Aorta (tissue), 5 donors: Measurements from ENCODE around the gene KLHDC8A. TPM values are rescaled to one million over a fixed set of nuclear protein-coding genes. Genes with fewer than 3 reads are reported as not detected.

Experiments
- ATAC-seq: fragments of 200-7000 bp; cut with Tn5 transposase; one replicate; pipeline ENCODE4 v1.9.1; 2022; ENCODE audit warnings: moderate library complexity; ENCODE audit not compliant: low FRiP score
- DNase-seq, 2 donors: peaks; one replicate each; pipeline ENCODE4 v3.0.0-alpha.2; 2020
- H3K27ac ChIP-seq, 2 donors: one replicate each; pipeline ENCODE4 v1.5.1; 2013; ENCODE audit warnings: low read length in 2 of 2, mild to moderate bottlenecking in 2 of 2, moderate library complexity in 2 of 2, control low read depth in 1 of 2, inconsistent platforms in 1 of 2, low read depth in 1 of 2
- H3K27me3 ChIP-seq, 2 donors: one replicate each; pipeline ENCODE4 v1.6.1; 2013; ENCODE audit warnings: control low read depth in 1 of 2, low read length in 1 of 2, mild to moderate bottlenecking in 1 of 2, moderate library complexity in 1 of 2; ENCODE audit not compliant: insufficient read depth in 2 of 2, control insufficient read depth in 1 of 2
- H3K36me3 ChIP-seq, 2 donors: one replicate each; pipeline ENCODE4 v1.6.1; 2013; ENCODE audit warnings: control low read depth in 1 of 2, low read length in 1 of 2, mild to moderate bottlenecking in 1 of 2; ENCODE audit not compliant: insufficient read depth in 2 of 2, control insufficient read depth in 1 of 2
- H3K4me1 ChIP-seq, 2 donors: one replicate each; pipeline ENCODE4 v1.6.1; 2013; ENCODE audit warnings: low read length in 2 of 2, control low read depth in 1 of 2, mild to moderate bottlenecking in 1 of 2, moderate library complexity in 1 of 2; ENCODE audit not compliant: insufficient read depth in 2 of 2, control insufficient read depth in 1 of 2
- H3K4me3 ChIP-seq, 2 donors: one replicate each; pipeline ENCODE4 v1.5.1; 2013; ENCODE audit warnings: low read length in 2 of 2, control low read depth in 1 of 2, mild to moderate bottlenecking in 1 of 2
- H3K9me3 ChIP-seq: one replicate; pipeline ENCODE4 v1.6.1; 2013; ENCODE audit warnings: mild to moderate bottlenecking, low read length; ENCODE audit not compliant: control insufficient read depth
- WGBS, 2 donors: extraction: QIAGEN DNeasy Blood & Tissue Kit; methylation state at CpG; one replicate each; pipeline ENCODE4 v1.1.7; 2013; 5-methylcytosine and 5-hydroxymethylcytosine counted together
- intact Hi-C, 2 donors: fragments of 100-400 bp; cut with DNase I; formaldehyde crosslinking; loops; one replicate each; pipeline versions ENCODE4 v1.14.2 to v1.15.0; 2022
- polyA plus RNA-seq, 2 donors: library from polyadenylated mRNA; stranded (reverse); fragments of 200-250 nt; gene quantifications; one replicate each; pipeline ENCODE4 v1.2.3, GENCODE V29; 2013
- total RNA-seq, 2 donors: library from RNA; stranded (reverse); fragmentation: NEBNext Ultra II Directional; extraction: Animal tissue kit (Norgen Biotek cat#: 25700); gene quantifications; one replicate each; pipeline ENCODE4 v1.2.1, GENCODE V29; 2021
- donor health status: healthy with polysubstance abuse.
- donor health status: Bipolar disorder and iron deficiency.
- donor health status: DM: no; HTN: no; CAD: no.
- donor health status: DM: no; HTN: no; CAD: no.
- donor health status: DM: yes; HTN: yes; CAD: no.

KLHDC8A gene
- total and polyA plus RNA-seq, 4 donors, result 1.2 TPM; not detected in 3

DNA sequence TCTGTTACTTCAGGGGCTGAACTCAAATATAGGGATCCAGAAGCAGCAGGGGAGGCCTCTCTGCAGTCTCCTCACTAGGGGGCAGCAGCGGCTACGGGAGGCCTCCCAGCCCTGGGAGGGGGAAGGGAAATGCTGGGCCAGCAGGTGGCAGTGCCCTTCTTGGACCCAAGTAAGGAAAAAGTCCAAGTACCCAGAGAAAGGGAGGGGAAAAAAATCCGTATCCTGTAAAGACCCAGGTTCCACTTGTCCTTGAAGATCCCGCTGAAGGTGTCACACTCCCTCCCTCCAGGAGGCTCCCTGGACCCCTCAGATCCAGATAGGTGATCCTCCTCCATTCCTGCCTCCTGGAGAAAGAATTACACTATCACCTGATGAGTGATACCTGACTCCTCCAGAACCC lies 21.0 kb downstream of the KLHDC8A start:
- WGBS, 2 donors, result 4 to 5% methylated on average over 4 of the region's 4 CpGs
- peak; percentile 74 for ATAC-seq

DNA sequence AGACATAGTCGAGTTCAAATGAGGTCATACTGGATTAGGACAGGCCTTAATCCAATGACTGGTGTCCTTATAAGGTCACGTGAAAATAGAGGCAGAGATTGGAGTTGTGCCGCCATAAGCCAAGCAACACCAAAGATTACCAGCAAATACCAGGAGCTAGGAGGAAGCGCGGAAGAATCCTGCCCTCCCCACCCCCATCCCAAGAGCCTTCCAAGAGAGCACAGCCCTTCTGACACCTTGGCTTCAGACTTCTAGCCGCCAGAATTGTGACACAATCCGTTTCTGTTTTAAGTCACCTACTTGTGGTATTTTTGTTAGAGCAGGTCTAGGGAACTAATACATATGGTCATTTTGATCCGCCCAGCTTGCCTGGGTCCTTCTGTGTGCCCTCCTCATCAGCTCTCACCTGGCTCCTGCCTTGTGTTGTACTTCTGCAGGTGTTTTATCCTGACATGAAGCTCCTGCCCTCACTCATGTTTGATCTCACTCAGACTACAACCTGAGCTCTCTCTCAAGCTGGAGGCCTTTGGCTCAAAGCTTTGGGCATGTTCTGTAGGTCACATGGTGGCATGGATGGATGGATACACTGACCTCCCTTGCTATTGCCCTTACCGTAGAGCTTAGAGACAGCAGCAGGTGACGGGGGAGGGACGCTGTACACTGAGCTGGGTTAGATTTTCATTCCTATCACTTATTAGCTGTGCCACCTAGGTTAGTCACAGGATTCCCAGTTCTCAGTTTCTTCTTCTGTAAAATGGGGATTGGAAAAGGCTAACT lies 24.5 kb downstream of the KLHDC8A start:
- no peaks in the 10 kb centered on the region for H3K4me1 ChIP-seq
- no peaks in the 10 kb centered on the region for H3K36me3 ChIP-seq
- H3K4me3 ChIP-seq, result no peak overlapping the region
- intact Hi-C loops, result loop anchor here in 1 of 2 donors (10.0 kb wide), 1 partner anchor 193 kb away; no protein-coding TSS in a partner anchor
- no peak overlapping the region for H3K27ac ChIP-seq
- 88 to 91% methylated on average over 11 of the region's 11 CpGs for WGBS, 2 donors
- no peaks in the 10 kb centered on the region for H3K27me3 ChIP-seq
- ATAC-seq (no peak), DNase-seq (no peak)
- no peaks in the 10 kb centered on the region for H3K9me3 ChIP-seq

More for the DNA sequence above, 21.0 kb downstream of the KLHDC8A start:
- Histone ChIP-seq H3K27ac (no peak overlapping the region), H3K4me1 (no peaks in the 10 kb centered on the region), H3K36me3 (no peaks in the 10 kb centered on the region), H3K27me3 (no peaks in the 10 kb centered on the region), H3K9me3 (no peaks in the 10 kb centered on the region), H3K4me3 (no peak overlapping the region)
- intact Hi-C loops, result loop anchor here (2.0 to 10.0 kb wide), 4 partner anchors 95 to 189 kb away; no protein-coding TSS in a partner anchor
- DNase-seq, result peak; percentile 88 to 91

DNA sequence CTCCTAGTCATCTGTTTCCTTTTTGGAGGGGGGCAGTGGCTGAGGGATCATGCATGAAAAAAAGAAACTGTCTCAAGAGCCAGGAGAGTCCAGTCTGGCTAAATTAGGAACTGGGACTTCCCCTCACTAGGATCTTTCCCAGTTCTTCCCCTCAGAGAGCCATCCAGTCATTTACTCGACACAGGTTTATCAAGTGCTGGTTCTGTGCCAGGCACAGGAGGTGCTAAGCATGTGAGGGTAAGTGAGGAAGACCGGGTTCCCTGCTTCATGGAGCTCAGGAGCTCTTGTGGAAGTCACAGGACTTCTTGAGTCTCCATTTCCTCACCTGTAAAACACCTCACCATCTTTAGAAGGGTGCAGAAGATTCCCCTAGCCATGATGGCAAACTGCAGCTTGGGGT lies 26.6 kb downstream of the KLHDC8A start:
- Histone ChIP-seq H3K4me1 (no peaks in the 10 kb centered on the region), H3K27me3 (no peaks in the 10 kb centered on the region), H3K27ac (no peak overlapping the region), H3K36me3 (no peaks in the 10 kb centered on the region), H3K9me3 (no peaks in the 10 kb centered on the region), H3K4me3 (no peak overlapping the region)
- intact Hi-C loops, result loop anchor here in 1 of 2 donors (10.0 kb wide), 1 partner anchor 195 kb away; no protein-coding TSS in a partner anchor
- ATAC-seq, result no peak
- 57 to 66% methylated on average over 2 of the region's 2 CpGs for WGBS, 2 donors
- DNase-seq, result no peak

DNA sequence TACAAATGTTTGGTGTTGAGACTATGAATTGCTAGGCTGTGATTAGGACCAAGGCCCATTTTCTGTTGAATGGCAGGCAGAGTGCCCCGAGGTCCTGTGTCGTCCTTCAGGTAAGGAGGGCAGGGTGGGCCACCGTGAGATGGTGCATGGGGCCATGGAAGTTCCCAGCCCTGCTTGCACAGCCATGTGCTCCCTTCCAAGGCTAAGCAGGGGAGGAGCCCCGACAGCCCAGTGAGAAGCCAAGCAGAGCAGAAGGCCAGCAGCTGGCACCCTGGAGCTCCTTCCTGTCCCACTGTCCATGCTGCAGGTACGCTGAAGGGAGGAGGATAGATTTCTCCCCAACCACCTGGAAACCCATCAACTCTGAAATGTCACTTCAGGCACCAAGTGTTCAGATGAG lies 27.0 kb downstream of the KLHDC8A start:
- intact Hi-C loops, result loop anchor here in 1 of 2 donors (10.0 kb wide), 1 partner anchor 195 kb away; no protein-coding TSS in a partner anchor
- no peak overlapping the region for H3K4me3 ChIP-seq
- no peak overlapping the region for H3K27ac ChIP-seq
- H3K36me3 ChIP-seq, result no peaks in the 10 kb centered on the region
- H3K27me3 ChIP-seq, result no peaks in the 10 kb centered on the region
- peak; percentile 12 for ATAC-seq
- no peak for DNase-seq
- no peaks in the 10 kb centered on the region for H3K4me1 ChIP-seq
- WGBS, 2 donors, result 81 to 89% methylated on average over 5 of the region's 5 CpGs
- no peaks in the 10 kb centered on the region for H3K9me3 ChIP-seq

DNA sequence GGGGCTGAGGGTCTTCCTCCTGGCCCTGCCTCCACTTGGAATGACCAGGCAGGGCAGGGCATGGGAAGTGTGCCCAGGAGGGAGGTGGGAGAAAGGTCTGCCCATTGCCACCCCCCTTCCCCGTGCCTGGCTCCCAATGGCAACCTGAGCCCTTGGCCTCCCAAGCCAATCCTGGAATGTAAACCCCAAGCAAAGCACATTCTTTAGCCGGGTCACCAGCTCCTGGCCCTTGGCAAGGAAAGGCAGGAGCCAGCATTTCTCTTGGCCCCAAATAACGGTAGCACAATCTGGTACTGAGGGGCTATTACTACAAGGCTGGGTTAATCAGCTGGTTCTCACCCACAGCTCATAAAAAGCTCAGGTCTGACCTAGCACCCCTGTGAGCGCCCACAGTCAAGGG lies 28.2 kb downstream of the KLHDC8A start:
- 49 to 52% methylated on average over 4 of the region's 4 CpGs for WGBS, 2 donors
- Histone ChIP-seq H3K36me3 (no peaks in the 10 kb centered on the region), H3K9me3 (no peaks in the 10 kb centered on the region), H3K27me3 (no peaks in the 10 kb centered on the region), H3K4me1 (no peaks in the 10 kb centered on the region), H3K27ac (no peak overlapping the region), H3K4me3 (no peak overlapping the region)
- intact Hi-C loops, result no loop called here
- ATAC-seq (no peak), DNase-seq (no peak)

DNA sequence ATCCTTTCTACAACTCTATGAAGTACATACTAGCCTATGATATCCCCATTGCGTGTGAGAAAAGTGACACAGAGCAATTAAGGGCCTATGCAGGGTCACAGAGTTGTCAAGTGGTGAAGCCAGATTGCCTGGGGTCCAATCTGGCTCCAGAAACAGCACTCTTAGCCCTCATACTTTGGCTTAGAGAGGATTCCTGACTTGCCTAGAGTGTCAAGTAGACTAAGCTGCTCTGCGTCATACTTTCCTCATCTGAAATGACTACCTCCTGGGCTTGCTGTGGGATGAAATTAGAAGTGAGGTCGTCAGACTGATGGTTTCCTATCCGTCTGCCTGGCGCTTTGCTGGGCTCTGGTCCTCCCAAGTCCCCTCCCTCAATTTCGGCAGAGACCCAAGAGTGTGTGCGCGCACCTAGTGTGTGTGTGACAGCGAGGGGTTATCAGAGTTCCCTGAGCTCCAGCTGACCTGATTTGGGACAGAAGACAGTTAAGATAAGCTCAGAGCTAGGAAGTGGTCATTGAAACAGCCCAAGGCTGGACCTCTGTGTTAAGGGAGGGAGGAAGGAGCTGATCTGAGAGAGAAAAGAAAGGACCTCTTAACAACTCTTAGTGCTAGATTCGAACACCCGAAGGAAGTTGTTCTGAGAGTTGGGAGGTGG lies 29.8 kb downstream of the KLHDC8A start:
- WGBS, 2 donors, result 76 to 83% methylated on average over 11 of the region's 11 CpGs
- DNase-seq, result no peak
- Histone ChIP-seq H3K4me3 (no peak overlapping the region), H3K27ac (no peak overlapping the region), H3K9me3 (no peaks in the 10 kb centered on the region), H3K4me1 (no peaks in the 10 kb centered on the region), H3K36me3 (no peaks in the 10 kb centered on the region), H3K27me3 (no peaks in the 10 kb centered on the region)
- ATAC-seq, result no peak
- intact Hi-C loops, result no loop called here

DNA sequence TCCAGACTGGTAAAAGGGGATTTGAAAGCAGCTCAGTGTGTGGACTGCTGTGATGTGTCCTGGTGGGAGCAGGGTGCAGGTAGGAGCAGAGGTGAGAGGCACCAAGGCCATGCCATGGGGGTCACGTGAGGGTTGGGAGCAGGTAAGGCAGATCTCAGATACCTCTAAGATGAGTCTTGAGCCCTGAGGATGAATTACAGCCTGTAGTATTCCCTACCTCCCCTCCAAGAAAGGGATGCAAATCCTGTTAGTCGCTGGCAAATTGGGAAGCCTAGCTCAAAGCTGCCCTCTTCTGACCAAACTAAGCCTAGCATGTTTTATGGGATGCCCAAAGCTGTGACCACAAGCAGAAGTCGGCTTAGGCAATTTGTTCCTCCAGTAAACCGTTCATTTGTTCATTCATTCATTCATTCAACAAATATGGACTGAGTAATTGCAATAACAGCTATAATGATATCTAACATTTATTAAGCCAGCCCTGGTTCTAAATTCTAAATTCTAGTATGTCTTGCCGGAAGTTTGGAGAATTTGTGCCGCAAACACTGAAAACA lies 31.3 kb downstream of the KLHDC8A start:
- Histone ChIP-seq H3K9me3 (no peaks in the 10 kb centered on the region), H3K4me3 (no peak overlapping the region), H3K27ac (no peak overlapping the region), H3K36me3 (no peaks in the 10 kb centered on the region), H3K27me3 (no peaks in the 10 kb centered on the region), H3K4me1 (no peaks in the 10 kb centered on the region)
- no peak for DNase-seq
- whole genome bisulfite sequencing, 2 donors, result 31 to 34% methylated on average over 6 of the region's 6 CpGs
- intact Hi-C loops, result loop anchor here (1.0 to 2.0 kb wide), 2 partner anchors 52 to 53 kb away; no protein-coding TSS in a partner anchor
- ATAC-seq, result peak; percentile 55

DNA sequence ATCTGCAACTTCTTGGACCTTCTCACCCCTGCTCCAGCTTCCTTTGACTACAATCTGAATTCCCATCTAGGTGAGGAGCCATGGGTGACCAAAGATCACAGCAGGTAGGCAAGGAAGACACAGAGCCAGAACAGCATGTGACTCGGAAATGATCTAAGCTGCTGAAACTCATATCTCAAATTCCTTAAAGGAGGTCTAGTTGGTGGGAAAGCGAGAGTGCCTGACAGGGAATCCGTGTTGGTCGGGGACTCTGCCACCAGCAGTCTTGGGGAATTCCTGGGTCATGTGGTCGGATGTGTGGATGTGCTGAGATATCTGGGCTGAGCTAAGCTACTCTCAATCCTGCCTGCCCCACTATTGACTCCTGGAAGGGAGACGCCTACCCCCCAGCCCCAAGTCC lies 31.9 kb downstream of the KLHDC8A start:
- ATAC-seq (no peak), DNase-seq (no peak)
- Histone ChIP-seq H3K27me3 (no peaks in the 10 kb centered on the region), H3K4me3 (no peak overlapping the region), H3K4me1 (no peaks in the 10 kb centered on the region), H3K36me3 (no peaks in the 10 kb centered on the region), H3K27ac (no peak overlapping the region), H3K9me3 (no peaks in the 10 kb centered on the region)
- intact Hi-C loops, result loop anchor here (1.0 to 2.0 kb wide), 2 partner anchors 51 to 52 kb away; no protein-coding TSS in a partner anchor
- WGBS, 2 donors, result 54 to 61% methylated on average over 6 of the region's 6 CpGs
